HEK293 (cell line): ENCODE data around the gene SLC7A11.
A peak's percentile ranks its signal among the peaks of the same experiment; 100 is the strongest.

Experiments
- CTCF ChIA-PET: fragments of 350-600 bp; formaldehyde crosslinking; extraction: SDS; loops from one replicate; lab custom pipeline; 2021; ENCODE audit warnings: antibody characterized with exemption; lab: Yijun Ruan, JAX
- POLR2A ChIA-PET: fragments of 300-600 bp; formaldehyde crosslinking; extraction: SDS; loops from one replicate; lab custom pipeline; 2020; ENCODE audit warnings: antibody characterized with exemption, inconsistent platforms; lab: Yijun Ruan, JAX
- H3K27ac ChIP-seq: fragments of 200-500 bp; sonication (Bioruptor generic); 2 replicates; pipeline ENCODE4 v1.5.1; 2014; ENCODE audit warnings: low read depth, low read length, control low read depth, inconsistent platforms; ENCODE audit errors: extremely low read depth
- H3K36me3 ChIP-seq, 2 experiments: fragments of 200-500 bp in 1 of 2; sonication (Bioruptor generic) in 1 of 2; 1 replicate in 1 of 2; 2 replicates in 1 of 2; pipeline ENCODE4 v1.5.1; 2014 to 2017; ENCODE audit warnings: inconsistent platforms in 2 of 2, low read length in 2 of 2; ENCODE audit not compliant: control insufficient read depth in 2 of 2, insufficient read depth in 1 of 2
- H3K4me1 ChIP-seq: fragments of 200-500 bp; sonication (Bioruptor generic); 2 replicates; pipeline ENCODE4 v1.5.1; 2014; ENCODE audit warnings: mild to moderate bottlenecking, low read length, inconsistent platforms; ENCODE audit not compliant: control insufficient read depth, insufficient read depth
- H3K4me3 ChIP-seq: 2 replicates; pipeline ENCODE4 v1.5.1; 2011; ENCODE audit warnings: low read depth, mild to moderate bottlenecking, control low read depth, low read length, moderate library complexity
- H3K9me3 ChIP-seq: fragments of 200-500 bp; sonication (Bioruptor generic); 2 replicates; pipeline ENCODE4 v1.5.1; 2014; ENCODE audit warnings: low read depth, low read length, inconsistent platforms; ENCODE audit not compliant: control insufficient read depth, insufficient read depth
- GLIS2 ChIP-seq: fragments of 450-650 bp; formaldehyde crosslinking; IDR thresholded peaks from 2 replicates; pipeline ENCODE4 v1.5.1; 2016; ENCODE audit warnings: missing biosample characterization, missing genetic modification characterization
- HOXD13 ChIP-seq: sonication (generic); formaldehyde crosslinking; IDR thresholded peaks from 2 replicates; pipeline ENCODE4 v1.8.0; 2022; ENCODE audit warnings: missing genetic modification reagents, borderline replicate concordance
- KLF8 ChIP-seq: fragments of 450-650 bp; formaldehyde crosslinking; IDR thresholded peaks from 2 replicates; pipeline ENCODE4 v1.5.1; 2016; ENCODE audit warnings: missing biosample characterization, missing genetic modification characterization
- MYNN ChIP-seq: fragments of 450-650 bp; formaldehyde crosslinking; IDR thresholded peaks from 2 replicates; pipeline ENCODE4 v1.5.1; 2016; ENCODE audit warnings: missing biosample characterization, missing genetic modification characterization, borderline replicate concordance
- TCF7L2 ChIP-seq: IDR thresholded peaks from 2 replicates; pipeline ENCODE4 v1.6.1; 2011; ENCODE audit warnings: low read depth, mild to moderate bottlenecking, inconsistent platforms, low read length, moderate library complexity, borderline replicate concordance
- WT1 ChIP-seq: fragments of 450-650 bp; formaldehyde crosslinking; IDR thresholded peaks from 2 replicates; pipeline ENCODE4 v1.5.1; 2016; ENCODE audit warnings: missing biosample characterization, missing genetic modification characterization
- ZIC2 ChIP-seq: fragments of 450-650 bp; formaldehyde crosslinking; IDR thresholded peaks from 2 replicates; pipeline ENCODE4 v1.5.1; 2016; ENCODE audit warnings: missing biosample characterization, missing genetic modification characterization
- ZNF132 ChIP-seq: fragments of 450-650 bp; formaldehyde crosslinking; IDR thresholded peaks from 2 replicates; pipeline ENCODE4 v1.5.1; 2017; ENCODE audit warnings: missing biosample characterization, missing genetic modification characterization, borderline replicate concordance
- ZNF19 ChIP-seq: fragments of 450-650 bp; formaldehyde crosslinking; IDR thresholded peaks from 2 replicates; pipeline ENCODE4; 2016; ENCODE audit warnings: missing biosample characterization, missing genetic modification characterization, low read depth
- ZNF214 ChIP-seq: fragments of 450-650 bp; formaldehyde crosslinking; IDR thresholded peaks from 2 replicates; pipeline ENCODE4 v1.5.1; 2017; ENCODE audit warnings: missing biosample characterization, mild to moderate bottlenecking, missing genetic modification characterization, borderline replicate concordance
- ZNF324 ChIP-seq: fragments of 450-650 bp; formaldehyde crosslinking; IDR thresholded peaks from 2 replicates; pipeline ENCODE4 v1.5.1; 2016; ENCODE audit warnings: missing biosample characterization, missing genetic modification characterization
- ZNF391 ChIP-seq: fragments of 450-650 bp; formaldehyde crosslinking; IDR thresholded peaks from 2 replicates; pipeline ENCODE4 v1.5.1; 2016; ENCODE audit warnings: low read depth, missing biosample characterization, missing genetic modification characterization, borderline replicate concordance
- ZNF394 ChIP-seq: fragments of 450-650 bp; formaldehyde crosslinking; IDR thresholded peaks from 2 replicates; pipeline ENCODE4 v1.5.1; 2016; ENCODE audit warnings: missing biosample characterization, missing genetic modification characterization, mild to moderate bottlenecking, moderate library complexity, borderline replicate concordance
- ZNF416 ChIP-seq: fragments of 450-650 bp; formaldehyde crosslinking; IDR thresholded peaks from 2 replicates; pipeline ENCODE4 v1.5.1; 2016; ENCODE audit warnings: missing biosample characterization, missing genetic modification characterization
- ZNF48 ChIP-seq: fragments of 450-650 bp; formaldehyde crosslinking; IDR thresholded peaks from 2 replicates; pipeline ENCODE4 v1.5.1; 2016; ENCODE audit warnings: missing biosample characterization, missing genetic modification characterization
- ZNF555 ChIP-seq: fragments of 450-650 bp; formaldehyde crosslinking; conservative IDR thresholded peaks from 2 replicates; pipeline ENCODE4 v1.5.1; 2017; ENCODE audit warnings: missing biosample characterization, mild to moderate bottlenecking, missing genetic modification characterization, inconsistent platforms
- ZNF561 ChIP-seq: fragments of 450-650 bp; IDR thresholded peaks from 2 replicates; pipeline ENCODE4 v1.5.1; 2018; ENCODE audit warnings: missing biosample characterization, missing genetic modification characterization, borderline replicate concordance
- ZNF621 ChIP-seq: fragments of 450-650 bp; formaldehyde crosslinking; IDR thresholded peaks from 2 replicates; pipeline ENCODE4 v1.5.1; 2017; ENCODE audit warnings: missing biosample characterization, missing genetic modification characterization
- ZNF624 ChIP-seq: fragments of 450-650 bp; formaldehyde crosslinking; IDR thresholded peaks from 2 replicates; pipeline ENCODE4 v1.5.1; 2017; ENCODE audit warnings: missing biosample characterization, missing genetic modification characterization
- ZNF664 ChIP-seq: fragments of 450-650 bp; formaldehyde crosslinking; IDR thresholded peaks from 2 replicates; pipeline ENCODE4 v1.5.1; 2016; ENCODE audit warnings: missing biosample characterization, missing genetic modification characterization
- ZNF707 ChIP-seq: fragments of 450-650 bp; formaldehyde crosslinking; IDR thresholded peaks from 2 replicates; pipeline ENCODE4 v1.5.1; 2016; ENCODE audit warnings: missing biosample characterization, missing genetic modification characterization
- ZNF791 ChIP-seq: fragments of 450-650 bp; formaldehyde crosslinking; IDR thresholded peaks from 2 replicates; pipeline ENCODE4 v1.5.1; 2016; ENCODE audit warnings: missing biosample characterization, missing genetic modification characterization
- ZNF837 ChIP-seq: fragments of 450-650 bp; formaldehyde crosslinking; IDR thresholded peaks from 2 replicates; pipeline ENCODE4 v1.5.1; 2016; ENCODE audit warnings: missing biosample characterization, missing genetic modification characterization
- ZNF843 ChIP-seq: fragments of 450-650 bp; formaldehyde crosslinking; IDR thresholded peaks from 2 replicates; pipeline ENCODE4 v1.5.1; 2016; ENCODE audit warnings: missing biosample characterization, missing genetic modification characterization
- ZXDB ChIP-seq: fragments of 450-650 bp; formaldehyde crosslinking; IDR thresholded peaks from 2 replicates; pipeline ENCODE4 v1.5.1; 2016; ENCODE audit warnings: missing biosample characterization, missing genetic modification characterization
- TF ChIP-seq, protein P1 (sequence below): fragments of 450-650 bp; formaldehyde crosslinking; IDR thresholded peaks from 2 replicates; pipeline ENCODE4 v1.5.1; 2016; ENCODE audit warnings: missing biosample characterization, missing genetic modification characterization
- TF ChIP-seq, protein P2 (sequence below): fragments of 450-650 bp; formaldehyde crosslinking; IDR thresholded peaks from 2 replicates; pipeline ENCODE4 v1.5.1; 2016; ENCODE audit warnings: missing biosample characterization, missing genetic modification characterization, low read depth
- TF ChIP-seq, protein P3 (sequence below): fragments of 450-650 bp; formaldehyde crosslinking; IDR thresholded peaks from 2 replicates; pipeline ENCODE4 v1.5.1; 2016; ENCODE audit warnings: missing biosample characterization, missing genetic modification characterization

SLC7A11 gene

DNA sequence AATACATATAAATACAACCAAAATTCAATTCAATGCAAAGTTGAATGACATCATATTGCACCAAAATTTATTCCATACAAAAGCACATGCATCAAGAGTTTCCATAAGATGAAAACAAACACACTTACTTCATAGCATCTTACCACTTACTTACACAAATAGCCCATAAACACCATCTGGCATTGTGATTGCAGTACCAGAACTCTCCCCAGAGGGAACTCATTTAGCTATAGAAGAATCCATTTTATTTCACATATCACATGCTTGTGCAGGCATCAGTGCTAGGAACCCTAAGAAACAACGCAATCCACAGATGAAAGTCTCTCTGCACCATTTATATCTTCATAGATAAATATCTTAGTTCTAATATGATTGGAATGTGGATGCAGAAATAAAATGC, 77.9 kb downstream of the SLC7A11 start:
- ChIA-PET CTCF (interaction anchor here (0.7 kb wide), 1 partner anchor 707 kb away, joined by 3 read pairs; no protein-coding TSS in a partner anchor), POLR2A (no interaction called here)

DNA sequence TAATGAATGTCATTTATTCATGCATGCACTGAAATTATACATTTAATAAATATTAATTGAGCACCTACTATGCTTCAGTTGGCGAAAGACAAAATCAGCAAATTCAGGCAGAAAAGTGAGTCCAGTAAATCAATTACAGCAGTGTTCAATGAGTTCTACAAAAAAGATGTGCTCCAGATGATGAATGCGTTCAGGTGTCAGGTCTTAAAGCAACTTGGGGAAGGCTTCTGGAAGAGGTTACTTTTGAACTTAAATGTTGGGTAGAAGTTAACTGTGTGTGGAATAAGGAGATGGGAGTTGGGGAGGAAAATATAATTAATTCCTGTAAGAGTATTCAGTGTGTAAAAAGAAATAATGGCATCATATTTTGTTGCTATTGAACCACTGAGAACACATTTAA, 79.0 kb downstream of the SLC7A11 start:
- CTCF ChIA-PET, result interaction anchor here (0.6 kb wide), 1 partner anchor 9 kb away, joined by 5 read pairs; no protein-coding TSS in a partner anchor
- TF ChIP-seq ZNF707 (tag by site-specific recombination) (no peak), ZNF561 (tag by site-specific recombination) (no peak), ZNF214 (no peak), ZNF664 (tag by site-specific recombination) (0 out of 2 replicates have a peak, but pooled peaks have one; percentile 28), ZNF624 (tag by site-specific recombination) (no peak), ZNF391 (tag by site-specific recombination) (no peak), ZNF394 (no peak), ZNF837 (tag by site-specific recombination) (no peak)
- TF ChIP-seq, protein P1, sequence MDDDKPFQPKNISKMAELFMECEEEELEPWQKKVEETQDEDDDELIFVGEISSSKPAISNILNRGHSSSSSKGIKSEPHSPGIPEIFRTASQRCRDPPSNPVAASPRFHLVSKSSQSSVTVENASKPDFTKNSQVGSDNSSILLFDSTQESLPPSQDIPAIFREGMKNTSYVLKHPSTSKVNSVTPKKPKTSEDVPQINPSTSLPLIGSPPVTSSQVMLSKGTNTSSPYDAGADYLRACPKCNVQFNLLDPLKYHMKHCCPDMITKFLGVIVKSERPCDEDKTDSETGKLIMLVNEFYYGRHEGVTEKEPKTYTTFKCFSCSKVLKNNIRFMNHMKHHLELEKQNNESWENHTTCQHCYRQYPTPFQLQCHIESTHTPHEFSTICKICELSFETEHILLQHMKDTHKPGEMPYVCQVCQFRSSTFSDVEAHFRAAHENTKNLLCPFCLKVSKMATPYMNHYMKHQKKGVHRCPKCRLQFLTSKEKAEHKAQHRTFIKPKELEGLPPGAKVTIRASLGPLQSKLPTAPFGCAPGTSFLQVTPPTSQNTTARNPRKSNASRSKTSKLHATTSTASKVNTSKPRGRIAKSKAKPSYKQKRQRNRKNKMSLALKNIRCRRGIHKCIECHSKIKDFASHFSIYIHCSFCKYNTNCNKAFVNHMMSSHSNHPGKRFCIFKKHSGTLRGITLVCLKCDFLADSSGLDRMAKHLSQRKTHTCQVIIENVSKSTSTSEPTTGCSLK (tag by site-specific recombination), result no peak
- TF ChIP-seq, all 188 proteins: peak for 1
- Histone ChIP-seq H3K4me3 (no peak overlapping the region), H3K36me3 (no peaks in the 10 kb centered on the region), H3K9me3 (no peaks in the 10 kb centered on the region), H3K27ac (no peak overlapping the region), H3K4me1 (no peaks in the 10 kb centered on the region)
- POLR2A ChIA-PET, result no interaction called here

More for the DNA sequence above, 77.9 kb downstream of the SLC7A11 start:
- TF ChIP-seq ZNF843 (tag by site-specific recombination) (no peak), ZIC2 (no peak), ZNF132 (tag by site-specific recombination) (no peak)
- TF ChIP-seq, protein P2, sequence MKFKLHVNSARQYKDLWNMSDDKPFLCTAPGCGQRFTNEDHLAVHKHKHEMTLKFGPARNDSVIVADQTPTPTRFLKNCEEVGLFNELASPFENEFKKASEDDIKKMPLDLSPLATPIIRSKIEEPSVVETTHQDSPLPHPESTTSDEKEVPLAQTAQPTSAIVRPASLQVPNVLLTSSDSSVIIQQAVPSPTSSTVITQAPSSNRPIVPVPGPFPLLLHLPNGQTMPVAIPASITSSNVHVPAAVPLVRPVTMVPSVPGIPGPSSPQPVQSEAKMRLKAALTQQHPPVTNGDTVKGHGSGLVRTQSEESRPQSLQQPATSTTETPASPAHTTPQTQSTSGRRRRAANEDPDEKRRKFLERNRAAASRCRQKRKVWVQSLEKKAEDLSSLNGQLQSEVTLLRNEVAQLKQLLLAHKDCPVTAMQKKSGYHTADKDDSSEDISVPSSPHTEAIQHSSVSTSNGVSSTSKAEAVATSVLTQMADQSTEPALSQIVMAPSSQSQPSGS (tag by site-specific recombination), result peak; percentile 15; the same call in 1 of the 2 replicates
- Histone ChIP-seq H3K9me3 (no peaks in the 10 kb centered on the region), H3K4me1 (no peaks in the 10 kb centered on the region), H3K27ac (no peak overlapping the region), H3K4me3 (no peak overlapping the region), H3K36me3 (no peaks in the 10 kb centered on the region)

DNA sequence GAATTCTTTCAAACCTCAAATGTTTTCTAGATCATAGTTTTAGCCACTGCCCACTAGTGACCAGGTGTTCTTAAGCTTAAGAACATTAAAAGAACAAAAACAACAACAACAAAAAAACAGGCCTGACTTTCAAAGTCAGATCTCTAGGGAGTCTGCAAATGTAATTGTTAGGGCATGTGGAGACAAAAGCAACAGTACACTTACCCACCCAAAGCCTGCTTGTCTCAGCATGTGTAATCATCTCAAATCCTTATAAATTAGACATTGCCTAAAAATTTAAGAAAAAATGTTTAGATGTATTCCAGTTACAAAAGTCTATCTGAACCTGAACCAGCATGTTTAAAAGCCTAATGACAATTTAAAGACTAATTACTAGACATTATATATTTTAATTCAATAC, 79.9 kb downstream of the SLC7A11 start:
- POLR2A ChIA-PET, result no interaction called here
- H3K27ac ChIP-seq, result no peak overlapping the region
- no peaks in the 10 kb centered on the region for H3K9me3 ChIP-seq
- no peaks in the 10 kb centered on the region for H3K36me3 ChIP-seq
- no peak overlapping the region for H3K4me3 ChIP-seq
- no peaks in the 10 kb centered on the region for H3K4me1 ChIP-seq
- TF ChIP-seq ZXDB (tag by site-specific recombination), result no peak
- TF ChIP-seq ZNF19, result no peak
- TF ChIP-seq HOXD13 (CRISPR knock-in tag), result no peak
- no peak for TF ChIP-seq ZNF791
- TF ChIP-seq, protein P3, sequence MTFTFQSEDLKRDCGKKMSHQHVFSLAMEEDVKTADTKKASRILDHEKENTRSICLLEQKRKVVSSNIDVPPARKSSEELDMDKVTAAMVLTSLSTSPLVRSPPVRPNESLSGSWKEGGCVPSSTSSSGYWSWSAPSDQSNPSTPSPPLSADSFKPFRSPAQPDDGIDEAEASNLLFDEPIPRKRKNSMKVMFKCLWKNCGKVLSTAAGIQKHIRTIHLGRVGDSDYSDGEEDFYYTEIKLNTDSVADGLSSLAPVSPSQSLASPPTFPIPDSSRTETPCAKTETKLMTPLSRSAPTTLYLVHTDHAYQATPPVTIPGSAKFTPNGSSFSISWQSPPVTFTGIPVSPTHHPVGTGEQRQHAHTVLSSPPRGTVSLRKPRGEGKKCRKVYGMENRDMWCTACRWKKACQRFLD (tag by site-specific recombination), result no peak
- TF ChIP-seq ZNF416 (tag by site-specific recombination), result no peak
- no peak for TF ChIP-seq ZNF555
- TF ChIP-seq ZNF48 (tag by site-specific recombination), result no peak
- no peak for TF ChIP-seq KLF8 (tag by site-specific recombination)
- no peak for TF ChIP-seq ZNF214
- TF ChIP-seq WT1 (tag by site-specific recombination), result no peak
- TF ChIP-seq TCF7L2, result no peak
- no peak for TF ChIP-seq ZNF324
- no peak for TF ChIP-seq MYNN (tag by site-specific recombination)
- TF ChIP-seq ZNF621 (tag by site-specific recombination), result no peak
- no peak for TF ChIP-seq GLIS2
- CTCF ChIA-PET, result interaction anchor here (0.6 kb wide), 2 partner anchors 10 to 21 kb away, joined by 3 to 5 read pairs; no protein-coding TSS in a partner anchor
